Astrocyte of the cerebellum (primary cell): Measurements from ENCODE around the gene TMEM221.
A peak's percentile ranks its signal among the peaks of the same experiment; 100 is the strongest.

Experiments
- DNase-seq: peaks from one replicate; pipeline ENCODE4 v3.0.0-alpha.2; 2011; ENCODE audit warnings: low read depth
- H3K4me3 ChIP-seq: 2 replicates; pipeline ENCODE4 v1.5.1; 2011; ENCODE audit warnings: mild to moderate bottlenecking, low read depth, low read length, moderate library complexity
- CTCF ChIP-seq: IDR thresholded peaks from 2 replicates; pipeline ENCODE4 v1.5.1; 2012; ENCODE audit warnings: low read length, low read depth, moderate library complexity, mild to moderate bottlenecking; ENCODE audit errors: missing control alignments
- in situ Hi-C: cut with HindIII; loops from 2 replicates; pipeline ENCODE4 v1.10.0; 2017; ENCODE audit warnings: low sequenced_read_pairs

Gene TMEM221

GRCh38 chr19:17441241-17442021, 7.0 kb downstream of the TMEM221 start:
- DNase-seq: peak; percentile 87
- no peak overlapping the region for H3K4me3 ChIP-seq
- in situ Hi-C loops: no loop called here
- TF ChIP-seq CTCF: peak; percentile 21

- TF ChIP-seq CTCF: no peak
- in situ Hi-C loops: no loop called here
- DNase-seq: no peak
- H3K4me3 ChIP-seq: no peak overlapping the region
Observed at GRCh38 chr19:17436874-17437267, 11.6 kb downstream of the TMEM221 start.

GRCh38 chr19:17436094-17436873, 12.2 kb downstream of the TMEM221 start:
- no peak for DNase-seq
- TF ChIP-seq CTCF: no peak
- in situ Hi-C loops: no loop called here
- no peak overlapping the region for H3K4me3 ChIP-seq

GRCh38 chr19:17435218-17435617, 13.2 kb downstream of the TMEM221 start:
- in situ Hi-C loops: no loop called here
- DNase-seq: no peak
- TF ChIP-seq CTCF: no peak
- H3K4me3 ChIP-seq: no peak overlapping the region

- in situ Hi-C loops: no loop called here
- DNase-seq: no peak
- no peak for TF ChIP-seq CTCF
- no peak overlapping the region for H3K4me3 ChIP-seq
Observed at GRCh38 chr19:17431417-17431816, 17.1 kb downstream of the TMEM221 start.

GRCh38 chr19:17429641-17430113, 18.8 kb downstream of the TMEM221 start:
- DNase-seq: no peak
- no peak for TF ChIP-seq CTCF
- no peak overlapping the region for H3K4me3 ChIP-seq
- in situ Hi-C loops: no loop called here
